ENCODE results near the gene DENND5B. TPM values are rescaled to one million over a fixed set of nuclear protein-coding genes. Genes with fewer than 3 reads are reported as not detected.

DENND5B gene
- total and polyA plus RNA-seq, 10 of the 15 experiments (the other 5 are each of a cell fraction or from before 2014, with no cell fraction given), result 0.39 to 32.5 (median 20.6) TPM

DNA sequence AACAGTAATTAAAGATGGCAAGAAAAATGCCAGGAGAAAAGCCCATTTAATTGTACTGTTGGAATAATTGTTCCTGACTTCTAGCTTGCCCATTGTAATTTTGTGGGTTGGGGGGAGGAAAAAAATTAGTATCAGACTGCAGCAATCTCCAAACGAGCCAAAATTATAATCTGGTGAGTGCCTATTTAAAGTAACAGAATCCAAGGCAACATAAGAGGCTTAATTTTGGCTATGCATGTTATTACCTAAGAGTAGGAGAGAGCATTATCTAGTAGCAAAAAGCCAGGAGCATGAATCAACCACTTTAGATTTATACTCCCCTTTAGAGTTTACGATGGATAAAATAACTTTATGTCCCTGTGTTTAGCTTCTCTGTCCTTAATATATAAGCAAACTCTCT is 14.6 kb upstream of the DENND5B start:
- Histone ChIP-seq H3K9me3 (replicated peaks; ENCODE audit: control insufficient read depth, insufficient read depth, low read length) (peaks cover 8% of the 10 kb centered on the region), H3K4me1 (ENCODE audit: control insufficient read depth, insufficient read depth, low read length) (peaks cover 24% of the 10 kb centered on the region), H3K9ac (ENCODE audit: control insufficient read depth, insufficient read depth, low read length) (no peak overlapping the region), H2AFZ (ENCODE audit: control insufficient read depth, low read depth, low read length) (no peak overlapping the region), H3K27me3 (replicated peaks in 1 of 2; ENCODE audit: control insufficient read depth in 2 of 2, insufficient read depth in 2 of 2, low read length in 1 of 2) (no peaks in the 10 kb centered on the region), H3K4me3 (no peak overlapping the region), H4K20me1 (ENCODE audit: control insufficient read depth, insufficient read depth) (no peaks in the 10 kb centered on the region), H3K36me3 (ENCODE audit: control insufficient read depth in 2 of 2, insufficient read depth in 2 of 2, low read length in 1 of 2) (no peaks in the 10 kb centered on the region), H3K4me2 (ENCODE audit: control insufficient read depth, insufficient read depth) (no peak overlapping the region), H3K79me2 (ENCODE audit: control insufficient read depth, insufficient read depth, low read length) (no peaks in the 10 kb centered on the region), H3K27ac (ENCODE audit: control insufficient read depth, insufficient read depth) (no peak overlapping the region)
- no peak for DNase-seq (ENCODE audit: low read depth, low spot score)
- FAIRE-seq, result no peak
- 97% methylated on average over 2 of the region's 2 CpGs for WGBS (ENCODE audit: insufficient coverage, insufficient replicate concordance, low lambda C conversion rate, missing lambda C conversion rate)
- no TSS peak for BruUV-seq (replicated peaks)
- in situ Hi-C loops (cut with MboI), result no loop called here
- RAD21 ChIA-PET (ENCODE audit: unreplicated experiment), result interaction anchor here (1.9 kb wide), 1 partner anchor 31 kb away, joined by 4 read pairs; no protein-coding TSS in a partner anchor
- POLR2A ChIA-PET, result interaction anchor here (0.7 kb wide), 1 partner anchor 202 kb away, joined by 3 read pairs; no protein-coding TSS in a partner anchor
- CTCF ChIA-PET, result interaction anchor here (1.2 kb wide), 1 partner anchor 201 kb away, joined by 3 read pairs; no protein-coding TSS in a partner anchor
- no peak for ATAC-seq
- SMC1A ChIA-PET (ENCODE audit: uncharacterized antibody, unreplicated experiment), result interaction anchor here (0.6 kb wide), 1 partner anchor 428 kb away, joined by 4 read pairs; no protein-coding TSS in a partner anchor
- intact Hi-C loops (cut with micrococcal nuclease; ENCODE audit: unreplicated experiment), result no loop called here
- TF ChIP-seq NBN (IDR thresholded peaks at IDR 0.05), result no peak
- TF ChIP-seq, protein P1, sequence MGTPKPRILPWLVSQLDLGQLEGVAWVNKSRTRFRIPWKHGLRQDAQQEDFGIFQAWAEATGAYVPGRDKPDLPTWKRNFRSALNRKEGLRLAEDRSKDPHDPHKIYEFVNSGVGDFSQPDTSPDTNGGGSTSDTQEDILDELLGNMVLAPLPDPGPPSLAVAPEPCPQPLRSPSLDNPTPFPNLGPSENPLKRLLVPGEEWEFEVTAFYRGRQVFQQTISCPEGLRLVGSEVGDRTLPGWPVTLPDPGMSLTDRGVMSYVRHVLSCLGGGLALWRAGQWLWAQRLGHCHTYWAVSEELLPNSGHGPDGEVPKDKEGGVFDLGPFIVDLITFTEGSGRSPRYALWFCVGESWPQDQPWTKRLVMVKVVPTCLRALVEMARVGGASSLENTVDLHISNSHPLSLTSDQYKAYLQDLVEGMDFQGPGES (IDR thresholded peaks at IDR 0.05), result no peak
- no peak for TF ChIP-seq NFYA (IDR thresholded peaks at IDR 0.05; ENCODE audit: borderline replicate concordance, low read depth, low read length)
- TF ChIP-seq NFXL1 (IDR thresholded peaks at IDR 0.05; ENCODE audit: borderline replicate concordance), result no peak
- TF ChIP-seq MEF2A (IDR thresholded peaks at IDR 0.05; ENCODE audit: insufficient read depth, low read depth, low read length), result no peak
- TF ChIP-seq IKZF1 (conservative IDR thresholded peaks at IDR 0.05), result no peak
- TF ChIP-seq SUZ12 (IDR thresholded peaks at IDR 0.05; ENCODE audit: unreplicated experiment), result no peak
- TF ChIP-seq EED (IDR thresholded peaks at IDR 0.05; ENCODE audit: low read depth), result no peak
- no peak for TF ChIP-seq ZBTB40 (IDR thresholded peaks at IDR 0.05; ENCODE audit: borderline replicate concordance)
- no peak for TF ChIP-seq ZBED1 (IDR thresholded peaks at IDR 0.05; ENCODE audit: borderline replicate concordance)
- no peak for TF ChIP-seq RBBP5 (conservative IDR thresholded peaks at IDR 0.05)
- TF ChIP-seq ATF2 (IDR thresholded peaks at IDR 0.05; ENCODE audit: low read length), result no peak
- no peak for TF ChIP-seq BCL11A (IDR thresholded peaks at IDR 0.05; ENCODE audit: low read depth, low read length)
- TF ChIP-seq HDGF (IDR thresholded peaks at IDR 0.05), result no peak
- no peak for TF ChIP-seq TARDBP (IDR thresholded peaks at IDR 0.05; ENCODE audit: borderline replicate concordance)
- no peak for TF ChIP-seq RFX5 (IDR thresholded peaks at IDR 0.05; ENCODE audit: low read depth, low read length)
- no peak for TF ChIP-seq RAD51 (IDR thresholded peaks at IDR 0.05)
- TF ChIP-seq BMI1 (IDR thresholded peaks at IDR 0.05; ENCODE audit: borderline replicate concordance), result no peak
- TF ChIP-seq TCF3 (IDR thresholded peaks at IDR 0.05; ENCODE audit: borderline replicate concordance, insufficient read depth, low read depth, low read length), result no peak

Measured in GM12878 (cell line).